ENCODE results near the gene CHD5.
"Not testable (repeated sequence)": the region's sequence is repeated elsewhere in the genome, so short reads cannot be mapped to it uniquely, and the experiment has no call there.

Gene CHD5

DNA sequence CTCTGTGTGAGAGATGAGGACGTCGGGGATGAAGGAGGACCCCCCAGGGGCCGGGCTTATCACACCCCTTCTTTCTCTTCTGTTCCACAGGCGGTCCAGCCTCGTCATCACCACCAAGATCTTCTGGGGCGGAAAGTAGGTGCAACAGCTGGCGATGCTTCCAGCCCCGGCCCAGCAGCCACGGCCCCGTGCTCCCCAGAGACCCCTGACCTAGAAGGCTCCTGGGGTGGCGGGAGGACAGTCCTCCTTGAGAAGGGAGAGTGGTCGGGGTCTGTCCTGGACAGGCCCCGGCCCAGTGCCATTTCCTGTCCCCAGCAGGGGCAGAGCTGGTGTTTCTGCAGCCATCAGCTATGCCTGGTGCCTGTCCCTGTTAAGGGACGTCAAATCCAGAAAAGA is 92.7 kb downstream of the CHD5 start:
- DNase-seq: no peak

DNA sequence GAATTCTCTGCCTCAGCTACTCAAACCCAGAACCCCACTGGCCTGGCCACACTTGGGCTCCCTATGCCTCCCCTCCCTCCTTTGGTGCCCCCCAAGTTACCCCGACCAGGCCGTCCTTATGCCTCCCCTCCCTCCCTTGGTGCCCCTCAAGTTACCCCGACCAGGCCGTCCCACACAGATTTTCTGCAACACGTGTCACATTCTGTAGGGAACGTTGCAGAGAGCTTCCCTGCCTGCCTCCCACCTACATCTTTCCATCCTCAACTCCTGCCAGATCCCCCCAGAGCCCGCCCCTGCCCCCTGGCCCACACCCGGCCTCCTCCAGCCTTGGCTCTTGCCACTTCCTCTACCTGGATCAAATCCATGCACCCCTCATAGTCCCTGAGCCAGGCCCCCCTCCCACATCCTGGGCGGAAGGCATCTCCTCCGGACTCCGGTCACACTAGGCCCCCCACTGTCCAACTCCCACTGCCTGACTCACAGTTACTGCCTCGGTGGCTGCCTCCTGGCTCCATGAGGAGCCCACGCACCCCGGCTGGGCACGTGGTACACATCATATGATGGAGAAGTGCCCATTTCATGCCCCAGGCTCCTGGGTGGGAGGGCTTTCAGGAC is 93.3 kb downstream of the CHD5 start:
- peak in 4 of 56 donors; percentile 15 to 41 (median 20) for DNase-seq

DNA sequence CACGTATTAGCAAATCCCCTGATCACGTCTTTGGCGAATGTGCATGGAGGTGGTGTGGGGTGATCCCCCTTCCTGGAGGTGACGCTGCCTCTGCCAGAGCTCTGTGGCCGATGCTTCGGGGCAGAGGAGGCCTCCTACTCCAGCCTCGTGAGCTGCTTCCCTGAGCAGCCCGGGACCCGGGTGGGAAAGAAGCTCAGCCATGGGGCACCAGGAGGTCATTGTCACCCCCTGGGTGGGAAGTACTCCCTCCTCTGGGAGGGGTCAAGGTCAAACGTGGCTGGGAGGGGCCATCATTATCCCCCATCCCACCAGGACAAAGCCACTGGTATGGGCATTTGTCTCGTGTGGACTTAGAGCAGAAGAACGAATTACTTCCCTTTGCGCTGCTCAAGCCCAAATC is 93.8 kb downstream of the CHD5 start:
- no peak for DNase-seq

DNA sequence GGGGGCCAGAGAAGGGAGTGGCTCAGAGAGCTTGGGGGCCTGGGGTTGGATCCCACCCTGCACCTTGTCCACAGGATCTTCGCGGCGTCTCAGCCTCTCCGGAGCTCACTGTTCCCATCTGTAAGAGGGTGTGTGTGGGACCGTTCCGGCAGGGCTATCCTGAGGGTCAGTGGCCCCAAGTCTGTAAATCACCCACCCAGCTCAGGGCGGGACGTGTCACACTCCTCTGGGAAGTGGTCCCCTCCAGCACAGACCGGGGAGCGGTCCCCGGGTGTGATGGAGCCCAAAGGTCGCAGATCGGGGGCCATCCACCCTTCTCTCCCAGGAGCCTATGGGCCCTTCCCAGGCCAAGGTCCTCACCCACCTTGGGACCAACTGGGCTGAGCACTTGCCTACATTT is 94.5 kb downstream of the CHD5 start:
- no peak for DNase-seq

DNA sequence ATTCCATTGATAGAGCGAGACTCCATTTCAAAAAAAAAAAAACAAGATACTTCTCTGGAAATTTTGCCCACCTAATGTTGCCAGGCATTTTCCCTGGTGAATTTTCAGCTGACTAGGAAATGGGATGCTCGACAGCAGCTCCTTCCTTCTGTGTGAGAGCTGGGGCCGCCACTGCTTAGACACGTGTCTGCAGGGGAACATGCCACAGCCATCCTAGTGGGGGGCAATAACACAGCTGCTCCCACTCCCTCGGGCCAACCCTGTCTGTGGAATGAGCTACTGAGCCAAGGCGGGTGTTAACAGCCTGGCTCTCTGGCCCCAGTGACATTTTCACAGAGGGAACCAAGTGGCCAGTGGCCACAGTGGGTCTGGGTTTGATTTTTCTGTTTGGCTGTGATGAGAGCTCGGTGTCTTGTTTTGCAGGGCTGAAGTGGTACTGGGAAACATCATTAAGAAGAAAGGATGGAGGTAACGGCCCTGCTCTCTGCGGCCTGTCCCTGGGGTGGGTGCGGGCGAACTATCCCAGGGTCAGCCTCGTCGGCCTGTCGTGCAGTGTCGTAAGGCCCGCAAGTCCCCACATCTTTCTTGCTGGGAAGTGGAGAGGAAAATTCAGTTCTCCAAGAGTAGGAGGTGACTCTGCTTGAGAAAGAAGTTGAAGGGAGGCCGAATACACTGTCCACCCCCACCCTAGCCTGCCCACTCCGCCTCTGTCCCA is 95.2 kb downstream of the CHD5 start:
- DNase-seq: no peak

DNA sequence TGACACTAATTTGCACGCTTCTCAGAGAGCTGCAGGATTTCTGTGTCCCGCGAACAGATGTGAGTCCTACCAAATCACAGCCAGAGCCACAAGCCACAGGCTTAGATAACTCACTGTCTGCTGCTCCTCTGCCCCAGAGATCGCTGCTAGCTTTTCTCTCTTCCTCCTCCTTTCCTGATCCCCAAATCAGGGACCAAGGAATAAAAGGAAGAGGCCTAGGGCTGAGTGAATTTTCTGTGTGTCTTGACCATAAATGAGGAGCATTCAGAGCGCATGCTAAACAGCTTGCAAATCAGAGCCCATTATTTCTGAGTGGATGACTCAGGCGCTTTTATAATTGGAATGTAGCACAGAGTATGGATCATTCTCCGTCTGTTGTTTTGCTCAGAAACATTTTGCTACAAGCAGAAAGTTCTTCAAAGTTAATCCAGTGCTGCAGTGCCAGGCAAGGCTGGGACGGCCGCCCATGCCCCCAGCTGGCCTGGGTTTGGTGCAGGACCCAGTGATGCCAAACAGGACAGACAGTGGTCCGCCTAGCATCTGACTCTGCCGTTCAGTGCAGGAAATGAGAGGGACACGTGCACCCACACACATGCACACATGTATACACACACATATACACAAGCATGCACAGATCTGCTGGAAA is 96.2 kb downstream of the CHD5 start:
- peak in 13 of 56 donors; percentile 16 to 72 (median 38) for DNase-seq

DNA sequence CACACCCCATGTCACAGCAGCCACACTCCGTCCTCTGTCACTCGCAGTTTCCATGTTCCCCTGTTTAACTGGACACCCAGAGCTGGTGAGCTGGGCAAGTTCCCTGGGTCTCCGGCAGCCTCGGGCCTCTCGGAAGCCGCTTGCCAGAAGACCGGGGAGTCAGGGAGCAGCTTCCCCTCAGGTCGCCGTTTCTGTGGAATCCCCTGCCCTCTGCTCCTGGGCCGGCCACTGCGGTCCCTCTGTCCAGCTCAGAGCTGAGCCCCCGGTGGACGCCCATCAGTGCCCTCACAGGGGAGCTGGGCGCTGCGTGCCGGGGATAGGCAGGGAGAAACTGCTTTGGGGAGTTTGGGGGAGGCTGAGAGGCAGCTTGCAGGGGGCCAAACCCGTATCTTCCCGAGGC is 96.7 kb downstream of the CHD5 start:
- no peak for DNase-seq

DNA sequence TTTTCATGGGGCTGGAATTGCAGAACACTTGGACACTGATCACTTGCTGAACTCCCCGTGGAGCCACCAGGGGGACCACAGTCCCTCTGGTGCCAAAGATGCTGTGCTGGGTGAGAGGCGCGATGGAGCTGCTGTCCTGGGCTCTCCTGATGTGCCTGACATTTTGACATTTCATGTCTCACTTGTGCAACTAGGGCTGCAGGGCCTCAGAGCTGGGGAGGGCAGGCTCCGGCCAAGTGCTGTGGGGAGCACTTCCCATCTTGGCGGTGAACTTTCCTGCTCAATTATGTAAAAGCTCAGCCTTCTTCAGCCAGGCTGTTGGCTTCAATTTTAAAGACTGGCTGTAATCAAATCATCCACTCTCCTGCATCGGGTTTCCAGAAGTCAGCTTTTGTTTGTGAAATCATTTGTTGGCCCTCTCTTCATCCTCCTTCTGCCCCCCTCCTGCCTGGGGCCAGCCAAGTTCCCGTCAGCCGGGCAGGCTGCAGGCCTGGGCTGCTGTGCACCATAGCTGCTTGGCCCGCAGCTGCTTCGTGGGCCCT is 97.6 kb downstream of the CHD5 start:
- DNase-seq: peak in 6 of 56 donors; percentile 3 to 48 (median 16)

DNA sequence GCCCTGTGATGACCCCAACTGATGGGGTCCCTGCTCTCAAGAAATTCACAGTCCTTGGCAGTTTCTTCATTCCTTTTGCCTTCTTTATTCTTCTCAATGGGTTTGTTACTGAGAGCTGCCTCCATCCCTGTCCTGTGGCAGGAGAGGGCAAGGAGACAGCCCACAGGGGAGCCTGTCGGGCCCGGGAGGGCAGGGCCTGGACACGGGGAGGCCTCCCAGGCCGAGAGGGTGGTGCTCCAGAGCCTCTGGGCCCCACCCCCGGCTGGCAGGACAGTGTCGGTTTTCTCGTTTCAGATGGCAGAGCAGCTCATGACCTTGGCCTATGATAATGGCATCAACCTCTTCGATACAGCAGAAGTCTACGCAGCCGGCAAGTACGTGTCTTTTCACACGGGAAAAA is 98.2 kb downstream of the CHD5 start:
- DNase-seq: no peak

DNA sequence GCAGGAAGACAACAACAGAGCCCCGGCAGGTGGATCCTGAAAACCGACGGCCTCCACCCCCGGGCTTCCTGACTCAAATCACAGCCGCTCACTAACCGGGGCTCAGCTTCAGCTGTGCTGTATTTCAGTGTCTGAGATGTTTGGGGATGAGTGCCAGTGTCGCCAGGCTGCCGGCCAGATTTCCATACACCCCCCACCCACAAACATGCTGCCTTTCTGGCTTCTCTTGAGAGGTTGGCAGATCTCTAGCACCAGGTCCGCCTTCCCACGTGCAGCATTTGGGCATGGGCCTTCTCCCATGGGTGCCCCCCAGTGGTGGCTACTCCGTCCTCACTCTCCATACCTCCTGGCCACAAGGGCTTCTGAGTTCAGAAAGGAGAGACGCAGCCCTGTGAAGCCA is 99.7 kb downstream of the CHD5 start:
- DNase-seq: peak in 19 of 56 donors; percentile 7 to 54 (median 26)

DNA sequence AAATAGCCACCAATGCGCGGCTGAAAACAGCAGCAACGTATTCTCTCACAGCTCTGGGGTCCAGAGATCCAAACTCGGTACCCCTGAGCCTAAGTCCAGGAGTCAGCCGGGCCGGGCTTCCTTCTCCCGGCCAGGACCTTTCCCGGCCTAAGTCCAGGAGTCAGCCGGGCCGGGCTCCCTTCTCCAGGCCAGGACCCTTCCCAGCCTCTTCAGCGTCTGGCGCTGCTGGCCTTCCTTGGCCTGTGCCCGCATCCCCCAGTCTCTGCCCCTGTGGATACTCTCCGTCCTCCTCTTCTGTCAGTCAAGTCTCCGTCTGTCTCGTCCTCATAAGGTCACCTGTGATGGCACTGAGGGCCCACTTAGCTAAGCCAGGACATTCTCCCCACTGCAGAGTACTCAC is 102.2 kb downstream of the CHD5 start:
- DNase-seq: no peak

DNA sequence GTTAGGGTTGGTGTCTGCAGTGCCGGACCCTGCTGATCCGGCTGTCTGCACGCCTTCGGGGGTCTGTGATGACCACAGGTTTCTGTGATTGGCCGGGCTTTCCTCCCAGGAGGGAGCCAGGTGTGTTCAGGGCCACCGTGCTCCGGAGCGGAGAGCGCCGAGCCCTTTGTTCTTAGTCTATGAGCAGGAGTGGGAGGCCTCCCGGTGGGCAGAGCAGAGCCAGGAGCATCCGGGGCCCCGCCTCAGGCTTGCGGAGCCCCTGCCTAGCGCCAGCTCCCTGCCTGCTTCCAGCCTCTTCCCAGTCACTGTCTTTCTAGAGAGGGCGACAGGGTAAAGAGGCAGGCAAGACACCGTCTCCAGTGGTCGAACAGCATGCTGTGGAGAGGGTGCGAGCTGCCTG is 102.6 kb downstream of the CHD5 start:
- DNase-seq: no peak

DNA sequence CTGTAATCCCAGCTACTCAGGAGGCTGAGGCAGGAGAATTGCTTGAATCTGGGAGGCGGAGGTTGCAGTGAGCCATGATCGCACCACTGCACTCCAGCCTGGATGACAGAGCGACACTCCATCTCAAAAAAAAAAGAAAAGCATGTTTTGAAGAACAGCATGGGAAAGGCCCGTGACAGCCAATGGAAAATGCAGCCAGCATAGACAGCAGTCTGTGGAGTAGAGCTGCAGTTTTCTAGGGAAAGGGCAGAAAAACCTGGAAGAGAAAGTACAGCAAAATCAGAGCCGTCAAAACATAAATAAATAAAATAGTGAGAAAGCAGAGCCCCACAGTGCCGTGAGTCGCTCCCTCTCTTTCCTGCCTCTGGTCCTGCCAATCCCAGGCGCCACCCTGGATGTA is 103.1 kb downstream of the CHD5 start:
- not testable (repeated sequence) for DNase-seq

DNA sequence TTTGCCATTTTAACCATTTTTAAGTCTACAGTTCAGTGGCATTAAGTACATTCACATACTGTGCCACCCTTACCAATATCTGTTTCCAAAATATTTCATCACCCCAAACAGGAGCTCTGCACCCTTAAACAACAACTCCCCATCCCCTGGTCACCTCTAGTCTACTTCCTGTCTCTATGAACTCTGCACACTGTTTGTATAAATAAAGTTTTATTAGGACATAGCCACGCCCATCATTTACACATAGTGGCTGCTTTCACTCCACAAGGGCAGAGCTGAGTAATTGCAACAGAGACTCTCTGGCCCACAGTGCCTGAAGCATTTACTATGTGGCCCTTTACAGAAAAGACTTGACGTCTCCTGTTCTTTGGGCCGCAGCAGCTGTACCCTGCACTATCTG is 104.4 kb downstream of the CHD5 start:
- DNase-seq: no peak

DNA sequence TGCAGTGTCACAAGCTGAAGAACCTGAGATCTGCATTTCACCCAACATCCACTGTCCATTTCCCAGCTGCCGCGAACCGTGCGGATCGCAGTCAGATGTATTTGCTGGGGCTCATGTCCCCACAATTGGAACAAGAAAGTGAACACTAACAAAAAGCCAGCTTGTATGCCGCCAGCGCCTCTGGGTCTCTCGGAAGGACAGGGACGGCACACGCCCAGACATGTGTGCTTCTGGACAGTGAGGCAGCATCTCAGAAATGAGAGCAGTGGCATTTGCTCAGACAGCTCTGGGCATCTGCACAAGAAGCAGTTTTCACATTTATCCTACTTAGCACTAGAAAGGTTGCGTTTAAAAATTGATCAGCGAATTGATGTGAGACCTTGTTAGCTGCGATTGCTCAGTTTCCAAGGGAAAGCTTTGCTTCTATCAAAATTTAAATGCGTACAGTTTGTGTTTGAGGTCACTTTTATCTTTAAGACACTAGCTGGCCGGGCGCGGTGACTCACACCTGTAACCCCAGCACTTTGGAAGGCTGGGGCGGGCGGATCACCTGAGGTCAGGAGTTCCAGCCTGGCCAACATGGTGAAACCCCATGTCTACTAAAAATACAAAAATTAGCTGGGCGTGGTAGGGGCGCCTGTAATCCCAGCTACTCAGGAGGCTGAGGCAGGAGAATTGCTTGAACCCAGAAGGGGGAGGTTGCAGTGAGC is 105.8 kb downstream of the CHD5 start:
- DNase-seq: no peak

DNA sequence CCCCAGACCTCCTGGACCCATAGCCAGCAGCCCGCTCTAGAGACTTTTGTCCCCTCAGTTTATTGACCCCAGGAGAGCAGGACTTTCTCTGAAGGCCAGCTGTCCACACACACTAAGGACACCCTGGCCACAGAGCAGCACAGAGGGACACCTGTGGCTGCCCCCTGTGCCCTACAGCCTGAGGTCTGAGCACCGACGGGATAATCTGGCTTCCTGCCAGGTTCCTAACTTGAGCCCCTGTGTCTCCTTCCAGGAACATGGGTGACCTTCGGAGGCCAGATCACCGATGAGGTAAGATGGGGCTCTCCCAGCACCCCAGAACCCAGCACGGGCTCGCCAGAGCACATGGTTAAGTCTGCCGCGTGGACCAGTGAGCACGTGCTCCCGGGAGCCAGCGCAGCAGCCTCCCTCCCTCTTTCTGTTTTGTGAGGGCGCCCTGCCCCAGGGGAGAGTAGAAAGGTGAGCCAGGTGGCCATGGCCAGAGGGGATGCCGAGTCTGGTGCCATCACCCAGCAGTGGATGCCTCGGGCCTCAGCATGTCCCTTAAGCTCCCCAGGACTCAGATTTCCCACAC is 106.6 kb downstream of the CHD5 start:
- no peak for DNase-seq

DNA sequence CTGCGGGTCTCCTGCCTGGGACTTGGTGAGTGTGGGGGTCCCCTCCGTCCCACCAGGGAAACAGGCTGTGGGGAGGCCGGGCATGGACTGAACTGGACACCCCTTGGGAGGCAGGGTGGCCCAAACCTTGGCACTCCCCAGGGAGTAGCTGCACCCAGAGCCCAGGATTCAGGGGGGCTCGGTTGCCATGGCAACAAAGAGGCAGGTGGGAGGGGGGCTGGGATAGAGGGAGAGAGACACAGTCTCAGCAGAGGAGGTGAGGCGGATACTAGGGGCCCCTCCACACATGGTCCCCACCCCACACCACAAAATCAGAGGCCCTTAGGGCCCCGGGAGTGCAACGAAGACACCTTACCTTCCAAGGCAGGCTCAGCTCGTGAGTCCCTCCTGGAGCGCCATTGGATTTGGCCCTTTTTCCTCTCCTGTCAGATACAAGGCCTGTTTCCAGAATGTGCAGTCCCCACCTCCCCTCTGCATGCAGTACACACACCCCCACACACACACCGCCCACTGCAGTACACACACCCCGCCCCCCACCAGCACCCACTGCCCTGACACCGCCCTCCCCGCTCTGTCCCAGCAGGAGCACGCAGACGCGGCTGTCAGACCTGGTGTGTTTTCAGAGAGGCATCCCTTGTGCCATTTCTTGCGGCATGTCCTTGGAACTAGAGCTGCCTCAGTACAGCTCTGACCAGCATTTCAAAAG is 107.2 kb downstream of the CHD5 start:
- no peak for DNase-seq

DNA sequence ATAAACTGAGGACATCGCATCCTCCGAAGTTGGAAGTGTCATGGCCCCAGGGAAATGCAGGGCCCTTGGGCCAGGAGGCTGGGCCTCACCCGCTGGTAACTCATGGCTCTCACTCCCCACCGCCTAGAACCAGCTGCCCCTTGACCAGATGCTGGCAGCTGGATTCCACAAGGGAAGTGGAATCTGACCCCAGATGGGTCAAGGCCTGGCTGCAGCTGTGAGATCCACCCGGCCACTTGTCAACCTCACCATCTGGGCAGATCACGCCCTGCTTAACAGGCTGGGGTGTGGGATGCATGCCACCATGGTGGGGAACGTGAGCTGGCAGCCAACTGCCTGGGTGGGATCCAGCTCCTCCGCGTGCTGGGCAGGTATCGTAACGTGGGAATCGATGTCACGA is 108.9 kb downstream of the CHD5 start:
- no peak for DNase-seq

DNA sequence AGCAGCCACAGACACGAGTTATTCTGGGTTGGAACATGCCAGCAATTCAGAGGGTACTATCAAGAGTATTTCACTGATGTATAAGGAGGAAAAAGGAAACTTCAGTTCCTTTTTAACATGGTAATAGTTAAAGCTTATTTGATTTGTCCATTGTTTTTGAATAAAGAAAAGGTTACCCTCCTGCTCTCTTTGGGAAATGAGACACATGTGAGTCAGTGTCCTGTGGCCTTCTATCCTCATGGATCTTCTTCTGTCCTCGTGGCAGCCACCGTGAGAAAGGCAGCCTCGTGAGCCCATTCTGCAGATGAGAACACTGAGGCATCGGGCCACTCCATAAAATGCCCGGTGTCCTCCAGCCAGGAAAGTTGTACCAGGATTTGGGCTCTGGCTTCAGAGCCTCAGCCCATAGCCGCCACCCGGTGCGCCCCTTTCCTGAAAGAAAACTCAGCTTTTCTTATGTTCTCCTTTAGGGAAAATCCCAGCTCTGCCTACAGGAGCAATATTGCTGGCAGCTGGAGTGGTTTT is 109.6 kb downstream of the CHD5 start:
- DNase-seq: no peak

DNA sequence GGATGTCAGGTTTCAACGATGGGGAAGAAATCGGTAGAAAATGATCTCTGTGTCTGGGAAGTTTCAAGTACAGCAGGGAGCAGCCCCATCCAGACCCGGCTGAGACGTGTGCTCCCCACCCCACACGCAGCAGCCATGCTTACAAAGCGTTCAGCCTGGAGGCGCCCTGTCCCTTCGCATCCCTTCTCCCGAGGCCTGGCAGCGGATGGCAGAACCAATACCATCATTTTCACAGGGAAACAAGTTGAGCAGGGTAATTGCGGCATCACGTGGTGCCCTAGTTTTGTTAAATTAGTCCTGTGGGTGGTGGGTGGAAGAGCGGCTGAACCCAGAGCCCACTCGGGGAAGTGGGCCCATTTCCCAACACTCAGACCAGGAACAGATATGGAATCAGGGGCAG is 110.5 kb downstream of the CHD5 start:
- no peak for DNase-seq

DNA sequence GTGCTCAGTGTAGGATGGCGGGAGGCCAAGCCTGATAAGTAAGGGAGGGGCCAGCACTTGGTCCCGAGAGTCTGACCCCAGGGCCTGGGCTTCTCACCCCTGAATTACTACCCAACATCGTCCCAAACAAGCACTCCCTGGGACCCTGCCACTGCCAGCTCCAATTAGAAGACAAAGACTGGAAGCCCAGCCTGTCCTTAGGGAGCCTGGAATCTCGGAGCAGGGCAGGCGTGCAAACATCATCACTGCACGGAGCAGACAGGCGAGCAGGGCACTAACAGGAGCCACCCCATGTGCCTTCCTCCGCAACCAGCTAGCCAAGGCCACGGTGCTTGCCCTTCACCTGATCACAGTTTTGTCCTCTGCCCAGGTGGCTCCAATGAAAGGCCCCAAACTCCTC is 111.2 kb downstream of the CHD5 start:
- no peak for DNase-seq

All from amygdala (tissue), 56 donors.